Activated CD4-positive, alpha-beta memory T cell treated with anti-CD3 and anti-CD28 coated beads, Interleukin-2, amount 10 ng/mL, durations not matched to agents 7 days and 5 days (primary cell): ENCODE measurements around the gene PRPF19. TPM values are rescaled to one million over a fixed set of nuclear protein-coding genes. Genes with fewer than 3 reads are reported as not detected.

Experiments
- CTCF ChIA-PET: fragments of 350-600 bp; sonication (Branson Sonifier 250); formaldehyde crosslinking; loops from one replicate; lab custom pipeline; 2021; ENCODE audit warnings: antibody characterized with exemption, inconsistent platforms; lab: Charles Lee
- POLR2A ChIA-PET: fragments of 350-600 bp; sonication (Branson Sonifier 250); formaldehyde crosslinking; loops from one replicate; lab custom pipeline; 2021; ENCODE audit warnings: antibody characterized with exemption; lab: Charles Lee
- DNase-seq: peaks from one replicate; pipeline ENCODE4 v3.0.0-alpha.2; 2020
- H3K27ac Mint-ChIP-seq: one replicate; pipeline ENCODE4 v1.8.0; 2021; ENCODE audit warnings: mild to moderate bottlenecking, mixed read lengths
- H3K27me3 Mint-ChIP-seq: one replicate; pipeline ENCODE4 v1.8.0; 2021; ENCODE audit warnings: mixed read lengths
- H3K36me3 Mint-ChIP-seq: one replicate; pipeline ENCODE4 v1.8.0; 2021; ENCODE audit warnings: low read depth, mixed read lengths
- H3K4me1 Mint-ChIP-seq: one replicate; pipeline ENCODE4 v1.8.0; 2021; ENCODE audit warnings: mixed read lengths
- H3K4me3 Mint-ChIP-seq: one replicate; pipeline ENCODE4 v1.8.0; 2021; ENCODE audit warnings: mild to moderate bottlenecking, mixed read lengths
- H3K9me3 Mint-ChIP-seq: one replicate; pipeline ENCODE4 v1.8.0; 2021; ENCODE audit warnings: mixed read lengths
- total RNA-seq, 2 experiments: library from RNA; stranded (reverse); gene quantifications; one replicate each; pipeline ENCODE4 v1.2.3, GENCODE V29; 2021

The PRPF19 gene
- total RNA-seq, 2 experiments from 2014 or later = 99.2 to 103 TPM

DNA sequence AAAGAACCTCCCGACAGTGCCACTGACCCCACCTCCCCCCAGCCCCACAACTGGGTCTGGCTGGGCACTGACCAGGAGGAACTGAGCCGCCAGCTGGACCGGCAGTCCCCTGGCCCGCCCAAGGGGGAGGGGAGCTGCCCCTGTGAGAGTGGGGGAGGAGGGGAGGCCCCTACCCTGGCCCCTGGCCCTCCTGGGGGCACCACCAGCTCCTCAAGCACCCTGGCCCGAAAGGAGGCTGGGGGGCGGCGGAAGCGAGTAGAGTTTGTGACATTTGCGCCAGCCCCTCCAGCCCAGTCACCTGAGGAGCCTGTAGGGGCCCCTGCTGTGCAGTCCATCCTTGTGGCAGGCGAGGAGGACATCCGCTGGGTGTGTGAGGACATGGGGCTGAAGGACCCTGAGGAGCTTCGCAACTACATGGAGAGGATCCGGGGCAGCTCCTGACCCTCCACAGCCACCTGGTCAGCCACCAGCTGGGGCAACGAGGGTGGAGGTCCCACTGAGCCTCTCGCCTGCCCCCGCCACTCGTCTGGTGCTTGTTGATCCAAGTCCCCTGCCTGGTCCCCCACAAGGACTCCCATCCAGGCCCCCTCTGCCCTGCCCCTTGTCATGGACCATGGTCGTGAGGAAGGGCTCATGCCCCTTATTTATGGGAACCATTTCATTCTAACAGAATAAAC lies 30.2 kb upstream of the PRPF19 start:
- ChIA-PET CTCF (no interaction called here), POLR2A (no interaction called here)
- Mint-ChIP-seq H3K4me1 (no peaks in the 10 kb centered on the region), H3K9me3 (no peaks in the 10 kb centered on the region), H3K4me3 (no peak overlapping the region), H3K36me3 (no peaks in the 10 kb centered on the region), H3K27ac (no peak overlapping the region), H3K27me3 (peaks cover 1% of the 10 kb centered on the region)
- no peak for DNase-seq

DNA sequence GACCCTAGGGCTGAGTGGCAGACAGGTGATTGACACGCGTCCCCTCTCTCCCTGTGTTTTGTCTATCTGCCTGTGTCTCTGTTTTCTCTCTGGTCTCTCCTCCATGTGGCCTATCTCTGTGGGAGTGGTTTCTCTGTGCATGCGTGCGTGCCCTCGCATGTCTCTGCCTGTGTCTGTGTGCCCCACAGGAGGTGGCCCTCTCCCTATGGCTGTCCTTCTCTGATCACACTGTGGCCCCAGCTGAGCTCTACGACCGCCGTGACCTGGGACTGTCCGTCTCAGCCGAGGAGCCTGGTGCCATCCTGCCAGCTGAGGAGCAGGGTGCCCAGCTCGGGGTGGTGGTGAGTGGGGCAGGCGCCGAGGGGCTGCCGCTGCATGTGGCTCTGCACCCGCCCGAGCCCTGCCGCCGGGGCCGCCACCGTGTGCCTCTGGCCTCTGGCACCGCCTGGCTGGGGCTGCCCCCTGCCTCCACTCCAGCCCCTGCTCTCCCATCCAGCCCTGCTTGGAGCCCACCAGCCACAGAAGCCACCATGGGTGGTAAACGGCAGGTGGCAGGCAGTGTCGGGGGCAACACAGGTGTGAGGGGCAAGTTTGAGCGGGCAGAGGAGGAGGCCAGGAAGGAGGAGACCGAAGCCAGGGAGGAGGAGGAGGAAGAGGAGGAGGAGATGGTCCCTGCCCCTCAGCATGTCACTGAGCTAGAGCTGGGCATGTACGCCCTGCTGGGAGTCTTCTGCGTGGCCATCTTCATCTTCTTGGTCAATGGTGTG lies 29.5 kb upstream of the PRPF19 start:
- Mint-ChIP-seq H3K36me3 (no peaks in the 10 kb centered on the region), H3K4me3 (no peak overlapping the region), H3K27me3 (peaks cover 4% of the 10 kb centered on the region), H3K4me1 (no peaks in the 10 kb centered on the region), H3K9me3 (no peaks in the 10 kb centered on the region), H3K27ac (no peak overlapping the region)
- ChIA-PET CTCF (no interaction called here), POLR2A (no interaction called here)
- no peak for DNase-seq

- no peak overlapping the region for H3K4me3 Mint-ChIP-seq
- peaks cover 8% of the 10 kb centered on the region for H3K27me3 Mint-ChIP-seq
- H3K27ac Mint-ChIP-seq = no peak overlapping the region
- H3K9me3 Mint-ChIP-seq = no peaks in the 10 kb centered on the region
- CTCF ChIA-PET = no interaction called here
- H3K36me3 Mint-ChIP-seq = no peaks in the 10 kb centered on the region
- no peak for DNase-seq
- H3K4me1 Mint-ChIP-seq = no peaks in the 10 kb centered on the region
- POLR2A ChIA-PET = interaction anchor here (1.0 to 1.1 kb wide), 2 partner anchors 11 to 19 kb away, joined by 3 read pairs; no protein-coding TSS in a partner anchor
These were observed 28.6 kb upstream of the PRPF19 start for GRCh38 chr11:60934790-60935605.

DNA sequence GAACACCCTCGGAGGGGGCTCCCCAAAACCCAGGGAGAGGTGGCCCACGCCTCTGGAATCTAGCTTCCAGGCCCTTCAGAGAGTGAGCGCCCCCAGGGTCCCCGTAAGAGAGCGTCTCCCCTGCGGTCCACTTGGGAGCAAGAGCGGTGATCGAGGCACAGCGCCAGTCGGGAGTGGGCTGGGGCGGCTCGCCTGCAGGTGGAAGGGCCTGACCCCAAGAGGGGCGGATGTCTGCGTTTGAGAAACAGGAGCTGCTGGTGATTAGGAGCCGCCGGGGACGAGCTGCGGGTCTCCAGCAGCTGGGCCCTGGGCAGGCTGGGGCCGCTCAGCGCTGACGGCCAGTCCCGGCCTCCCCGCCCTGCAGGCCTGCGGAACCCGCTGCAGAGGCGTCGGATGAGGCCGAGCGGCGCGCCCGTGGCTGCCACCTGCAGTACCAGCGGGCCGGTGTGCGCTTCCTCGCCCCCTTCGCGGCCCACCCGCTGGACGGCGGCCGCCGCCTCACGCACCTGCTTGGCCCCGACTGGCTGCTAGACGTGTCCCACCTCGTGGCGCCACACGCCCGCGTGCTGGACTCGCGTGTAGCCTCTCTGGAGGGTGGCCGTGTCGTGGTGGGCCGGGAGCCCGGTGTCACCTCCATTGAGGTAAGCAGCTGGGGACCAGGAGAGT lies 27.9 kb upstream of the PRPF19 start:
- CTCF ChIA-PET = no interaction called here
- H3K27me3 Mint-ChIP-seq = peaks cover 15% of the 10 kb centered on the region

GRCh38 chr11:60933416-60934123 lies 27.2 kb upstream of the PRPF19 start:
- Mint-ChIP-seq H3K27ac (no peak overlapping the region), H3K27me3 (peaks cover 17% of the 10 kb centered on the region), H3K4me1 (no peaks in the 10 kb centered on the region), H3K9me3 (no peaks in the 10 kb centered on the region), H3K36me3 (no peaks in the 10 kb centered on the region), H3K4me3 (no peak overlapping the region)
- CTCF ChIA-PET = no interaction called here
- no peak for DNase-seq
- POLR2A ChIA-PET = interaction anchor here (1.0 kb wide), 1 partner anchor 12 kb away, joined by 3 read pairs; no protein-coding TSS in a partner anchor

More for the DNA sequence above, 27.9 kb upstream of the PRPF19 start:
- Mint-ChIP-seq H3K27ac (no peak overlapping the region), H3K36me3 (no peaks in the 10 kb centered on the region), H3K9me3 (no peaks in the 10 kb centered on the region), H3K4me1 (no peaks in the 10 kb centered on the region), H3K4me3 (no peak overlapping the region)
- DNase-seq = no peak
- POLR2A ChIA-PET = interaction anchor here (1.0 to 1.1 kb wide), 2 partner anchors 12 to 18 kb away, joined by 3 read pairs; no protein-coding TSS in a partner anchor

DNA sequence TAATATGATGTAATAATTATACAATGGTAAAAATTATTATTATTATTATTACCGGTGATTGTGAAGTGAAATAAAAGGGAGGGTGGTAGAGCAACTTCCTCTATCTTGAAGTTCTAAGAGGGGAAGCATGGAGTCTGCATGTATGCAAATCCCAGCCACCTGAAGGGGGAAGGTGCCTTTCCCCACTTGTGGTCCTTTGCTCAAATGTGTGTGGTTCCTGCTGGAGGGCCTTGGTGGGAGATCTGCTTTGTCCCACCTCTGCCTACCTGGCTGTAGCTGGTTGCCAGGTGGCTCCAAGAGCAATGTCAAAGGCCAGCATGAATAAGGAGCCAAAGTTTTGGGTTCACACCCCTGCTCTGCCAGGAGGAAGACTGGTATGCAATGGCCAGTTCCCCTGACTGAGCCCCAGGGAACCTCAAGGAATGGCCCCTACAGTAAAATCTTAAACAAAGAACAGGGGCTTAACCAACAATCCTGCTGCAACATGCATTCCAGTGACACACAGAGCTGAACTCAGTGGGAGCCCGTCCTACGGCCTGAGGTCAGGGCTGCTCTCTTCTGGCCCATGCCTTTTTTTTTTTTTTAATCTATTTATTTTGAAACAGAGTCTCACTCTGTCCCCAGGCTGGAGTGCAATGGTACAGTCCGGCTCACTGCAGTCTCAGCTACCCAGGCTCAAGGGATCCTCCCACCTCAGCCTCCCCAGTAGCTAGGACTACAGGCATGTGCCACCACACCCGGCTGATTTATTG lies 26.4 kb upstream of the PRPF19 start:
- ChIA-PET POLR2A (no interaction called here), CTCF (no interaction called here)

DNA sequence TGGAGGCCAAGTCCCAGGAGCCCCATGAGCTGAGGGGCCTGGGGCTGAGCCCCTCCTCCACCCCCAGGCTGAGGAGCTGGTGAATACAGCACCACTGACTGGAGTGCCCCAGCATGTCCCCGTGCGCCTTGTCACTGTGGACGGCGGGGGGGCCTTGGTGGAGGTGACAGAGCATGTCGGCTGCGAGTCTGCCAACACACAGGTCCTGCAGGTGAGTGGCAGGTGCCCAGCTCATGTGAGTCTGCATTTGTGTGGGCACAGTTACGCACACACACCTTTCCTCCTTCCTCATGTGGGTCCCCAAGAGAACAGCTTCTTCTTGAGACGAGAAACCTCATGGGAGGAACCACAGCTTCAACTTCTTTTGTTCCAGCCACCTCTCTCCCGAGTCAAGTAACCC lies 25.5 kb upstream of the PRPF19 start:
- ChIA-PET CTCF (interaction anchor here (1.3 kb wide), 1 partner anchor 16 kb away, joined by 3 read pairs; no protein-coding TSS in a partner anchor), POLR2A (no interaction called here)
- Mint-ChIP-seq H3K27me3 (peaks cover 19% of the 10 kb centered on the region), H3K4me3 (no peak overlapping the region), H3K4me1 (no peaks in the 10 kb centered on the region), H3K36me3 (no peaks in the 10 kb centered on the region), H3K9me3 (no peaks in the 10 kb centered on the region), H3K27ac (no peak overlapping the region)
- no peak for DNase-seq

More for the DNA sequence above, 26.4 kb upstream of the PRPF19 start:
- Mint-ChIP-seq H3K27me3 (peaks cover 17% of the 10 kb centered on the region), H3K9me3 (no peaks in the 10 kb centered on the region), H3K27ac (no peak overlapping the region), H3K4me3 (no peak overlapping the region), H3K36me3 (no peaks in the 10 kb centered on the region), H3K4me1 (no peaks in the 10 kb centered on the region)
- no peak for DNase-seq

DNA sequence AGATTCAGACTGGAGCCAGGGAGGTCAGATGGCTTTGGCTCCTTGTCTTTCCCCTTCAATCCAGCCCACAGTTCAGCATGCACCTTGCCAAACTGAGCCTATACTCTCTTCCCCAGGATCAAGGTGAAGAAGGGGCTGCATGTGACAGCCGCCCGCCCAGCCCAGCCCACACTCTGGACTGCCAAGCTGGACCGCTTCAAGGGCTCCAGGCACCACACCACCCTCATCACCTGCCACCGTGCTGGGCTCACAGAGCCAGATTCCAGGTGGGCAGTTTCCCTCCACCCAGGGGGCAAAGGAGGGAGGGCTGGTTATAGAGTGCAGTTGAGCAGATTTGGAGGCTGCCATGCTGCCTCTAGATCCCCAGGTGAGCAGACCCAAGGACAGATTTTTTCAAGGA lies 24.0 kb upstream of the PRPF19 start:
- POLR2A ChIA-PET = interaction anchor here (1.3 kb wide), 1 partner anchor 13 kb away, joined by 4 read pairs; no protein-coding TSS in a partner anchor
- Mint-ChIP-seq H3K4me3 (no peak overlapping the region), H3K27ac (no peak overlapping the region), H3K9me3 (no peaks in the 10 kb centered on the region), H3K4me1 (peaks cover 5% of the 10 kb centered on the region), H3K27me3 (peaks cover 34% of the 10 kb centered on the region), H3K36me3 (no peaks in the 10 kb centered on the region)
- CTCF ChIA-PET = interaction anchor here (0.8 to 0.9 kb wide), 2 partner anchors 11 to 14 kb away, joined by 3 read pairs; no protein-coding TSS in a partner anchor
- no peak for DNase-seq

GRCh38 chr11:60929764-60930163 lies 23.4 kb upstream of the PRPF19 start:
- ChIA-PET POLR2A (interaction anchor here (1.3 kb wide), 1 partner anchor 13 kb away, joined by 4 read pairs; no protein-coding TSS in a partner anchor), CTCF (interaction anchor here (0.8 to 0.9 kb wide), 2 partner anchors 10 to 14 kb away, joined by 3 read pairs; no protein-coding TSS in a partner anchor)
- Mint-ChIP-seq H3K36me3 (no peaks in the 10 kb centered on the region), H3K27ac (no peak overlapping the region), H3K9me3 (no peaks in the 10 kb centered on the region), H3K4me1 (peaks cover 9% of the 10 kb centered on the region), H3K4me3 (no peak overlapping the region), H3K27me3 (peaks cover 39% of the 10 kb centered on the region)
- no peak for DNase-seq

DNA sequence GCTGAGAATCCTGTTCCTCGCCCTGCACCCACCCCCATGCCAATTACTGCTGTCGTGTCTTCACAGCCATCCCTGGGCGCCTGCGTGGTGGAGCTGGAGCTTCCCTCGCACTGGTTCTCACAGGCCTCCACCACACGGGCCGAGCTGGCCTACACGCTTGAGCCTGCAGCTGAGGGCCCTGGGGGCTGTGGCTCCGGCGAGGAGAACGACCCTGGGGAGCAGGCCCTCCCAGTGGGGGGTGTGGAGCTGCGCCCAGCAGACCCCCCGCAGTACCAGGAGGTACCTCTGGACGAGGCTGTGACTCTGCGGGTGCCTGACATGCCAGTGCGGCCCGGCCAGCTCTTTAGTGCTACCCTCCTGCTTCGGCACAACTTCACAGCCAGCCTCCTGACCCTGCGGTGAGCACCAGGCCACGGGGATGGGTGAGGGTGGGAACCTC lies 22.2 kb upstream of the PRPF19 start:
- Mint-ChIP-seq H3K4me3 (no peak overlapping the region), H3K4me1 (peaks cover 13% of the 10 kb centered on the region), H3K9me3 (no peaks in the 10 kb centered on the region), H3K27ac (no peak overlapping the region), H3K27me3 (peaks cover 43% of the 10 kb centered on the region), H3K36me3 (peaks cover under 1% of the 10 kb centered on the region)
- POLR2A ChIA-PET = interaction anchor here (1.2 kb wide), 1 partner anchor 9 kb away, joined by 3 read pairs; no protein-coding TSS in a partner anchor
- CTCF ChIA-PET = no interaction called here
- DNase-seq = no peak

- Mint-ChIP-seq H3K4me3 (no peak overlapping the region), H3K27ac (no peak overlapping the region), H3K9me3 (no peaks in the 10 kb centered on the region), H3K36me3 (peaks cover 10% of the 10 kb centered on the region), H3K4me1 (peaks cover 15% of the 10 kb centered on the region), H3K27me3 (peaks cover 43% of the 10 kb centered on the region)
- POLR2A ChIA-PET = no interaction called here
- CTCF ChIA-PET = no interaction called here
- DNase-seq = no peak
These were observed 21.2 kb upstream of the PRPF19 start for GRCh38 chr11:60927600-60927999.
